ENCODE measurements around the gene ATXN1.

Gene ATXN1

GRCh38 chr6:16742116-16742515 is 19.1 kb downstream of the ATXN1 start:
- Histone ChIP-seq H3K36me3 (replicated peaks in 1 of 2; ENCODE audit: control insufficient read depth in 2 of 2, insufficient read depth in 2 of 2, low read length in 2 of 2) (no peaks in the 10 kb centered on the region), H3K9ac (ENCODE audit: low read depth, low read length, poor library complexity) (no peak overlapping the region), H2BK5ac (ENCODE audit: low read length) (no peak overlapping the region), H3K4ac (ENCODE audit: low read length) (no peak overlapping the region), H3K4me3 (ENCODE audit: low read length in 2 of 2) (no peak overlapping the region), H2BK120ac (ENCODE audit: low read depth, low read length) (no peak overlapping the region), H3K79me1 (ENCODE audit: low read depth, low read length) (no peaks in the 10 kb centered on the region), H3K4me1 (ENCODE audit: control insufficient read depth in 2 of 2, insufficient read depth in 1 of 2, low read depth in 1 of 2, low read length in 2 of 2) (peaks cover 0 to 1% of the 10 kb centered on the region in 2 donors), H3K23ac (ENCODE audit: low read depth, low read length, poor library complexity) (no peak overlapping the region), H3K9me3 (replicated peaks in 1 of 2; ENCODE audit: control insufficient read depth in 2 of 2, insufficient read depth in 1 of 2, low read depth in 1 of 2, low read length in 2 of 2) (peaks cover 0 to 5% of the 10 kb centered on the region in 2 donors), H3K27ac (replicated peaks; ENCODE audit: low read length) (no peak overlapping the region), H3K27me3 (ENCODE audit: control insufficient read depth in 3 of 3, insufficient read depth in 3 of 3, low read depth in 1 of 3, low read length in 3 of 3) (no peaks in the 10 kb centered on the region), H2AK5ac (ENCODE audit: low read depth, low read length) (no peak overlapping the region), H4K91ac (ENCODE audit: low read depth, low read length, poor library complexity) (no peak overlapping the region), H2BK12ac (ENCODE audit: low read length) (no peak overlapping the region), H4K8ac (ENCODE audit: low read depth, low read length) (no peak overlapping the region), H2BK15ac (ENCODE audit: low read length) (no peak overlapping the region), H3K18ac (ENCODE audit: low read length) (no peak overlapping the region), H3K14ac (ENCODE audit: low read length) (no peak overlapping the region), H2AFZ (ENCODE audit: low read length) (no peak overlapping the region), H3K4me2 (ENCODE audit: insufficient read depth, low read length, poor library complexity, severe bottlenecking) (no peak overlapping the region)
- DNase-seq (ENCODE audit: low spot score) = no peak
- WGBS, 2 donors (ENCODE audit: extremely low coverage in 2 of 2, insufficient read length in 2 of 2, insufficient replicate concordance in 1 of 2) = no CpG with 5 or more reads among the region's 1 CpG

- Histone ChIP-seq H3K4me3 (ENCODE audit: low read length in 2 of 2) (no peak overlapping the region), H3K4ac (ENCODE audit: low read length) (no peak overlapping the region), H3K79me1 (ENCODE audit: low read depth, low read length) (no peaks in the 10 kb centered on the region), H3K9me3 (replicated peaks in 1 of 2; ENCODE audit: control insufficient read depth in 2 of 2, insufficient read depth in 1 of 2, low read depth in 1 of 2, low read length in 2 of 2) (peaks cover 0 to 5% of the 10 kb centered on the region in 2 donors), H3K27me3 (ENCODE audit: control insufficient read depth in 3 of 3, insufficient read depth in 3 of 3, low read depth in 1 of 3, low read length in 3 of 3) (no peaks in the 10 kb centered on the region), H2AK5ac (ENCODE audit: low read depth, low read length) (no peak overlapping the region), H3K18ac (ENCODE audit: low read length) (no peak overlapping the region), H3K27ac (replicated peaks; ENCODE audit: low read length) (no peak overlapping the region), H3K36me3 (replicated peaks in 1 of 2; ENCODE audit: control insufficient read depth in 2 of 2, insufficient read depth in 2 of 2, low read length in 2 of 2) (no peaks in the 10 kb centered on the region), H3K9ac (ENCODE audit: low read depth, low read length, poor library complexity) (no peak overlapping the region), H2BK12ac (ENCODE audit: low read length) (no peak overlapping the region), H3K4me2 (ENCODE audit: insufficient read depth, low read length, poor library complexity, severe bottlenecking) (no peak overlapping the region), H4K91ac (ENCODE audit: low read depth, low read length, poor library complexity) (no peak overlapping the region), H2BK5ac (ENCODE audit: low read length) (no peak overlapping the region), H3K4me1 (ENCODE audit: control insufficient read depth in 2 of 2, insufficient read depth in 1 of 2, low read depth in 1 of 2, low read length in 2 of 2) (peaks cover 0 to 1% of the 10 kb centered on the region in 2 donors), H2BK120ac (ENCODE audit: low read depth, low read length) (no peak overlapping the region), H3K14ac (ENCODE audit: low read length) (no peak overlapping the region), H2AFZ (ENCODE audit: low read length) (no peak overlapping the region), H2BK15ac (ENCODE audit: low read length) (no peak overlapping the region), H3K23ac (ENCODE audit: low read depth, low read length, poor library complexity) (no peak overlapping the region), H4K8ac (ENCODE audit: low read depth, low read length) (no peak overlapping the region)
- no peak for DNase-seq (ENCODE audit: low spot score)
- WGBS, 2 donors (ENCODE audit: extremely low coverage in 2 of 2, insufficient read length in 2 of 2, insufficient replicate concordance in 1 of 2) = no CpG with 5 or more reads among the region's 8 CpGs
These were observed 19.9 kb downstream of the ATXN1 start for GRCh38 chr6:16741112-16742016.

GRCh38 chr6:16740097-16740496 is 21.2 kb downstream of the ATXN1 start:
- no peak overlapping the region for H3K23ac ChIP-seq (ENCODE audit: low read depth, low read length, poor library complexity)
- H3K27me3 ChIP-seq (ENCODE audit: control insufficient read depth in 3 of 3, insufficient read depth in 3 of 3, low read depth in 1 of 3, low read length in 3 of 3) = no peaks in the 10 kb centered on the region
- H3K9ac ChIP-seq (ENCODE audit: low read depth, low read length, poor library complexity) = no peak overlapping the region
- peaks cover 0 to 5% of the 10 kb centered on the region in 2 donors for H3K9me3 ChIP-seq (replicated peaks in 1 of 2; ENCODE audit: control insufficient read depth in 2 of 2, insufficient read depth in 1 of 2, low read depth in 1 of 2, low read length in 2 of 2)
- no peak overlapping the region for H4K91ac ChIP-seq (ENCODE audit: low read depth, low read length, poor library complexity)
- H2AK5ac ChIP-seq (ENCODE audit: low read depth, low read length) = no peak overlapping the region
- no peak overlapping the region for H3K4me3 ChIP-seq (ENCODE audit: low read length in 2 of 2)
- no peak overlapping the region for H2BK15ac ChIP-seq (ENCODE audit: low read length)
- no peak overlapping the region for H3K4me2 ChIP-seq (ENCODE audit: insufficient read depth, low read length, poor library complexity, severe bottlenecking)
- H2BK12ac ChIP-seq (ENCODE audit: low read length) = no peak overlapping the region
- peaks cover 0 to 1% of the 10 kb centered on the region in 2 donors for H3K4me1 ChIP-seq (ENCODE audit: control insufficient read depth in 2 of 2, insufficient read depth in 1 of 2, low read depth in 1 of 2, low read length in 2 of 2)
- no peak overlapping the region for H3K4ac ChIP-seq (ENCODE audit: low read length)
- no peaks in the 10 kb centered on the region for H3K36me3 ChIP-seq (replicated peaks in 1 of 2; ENCODE audit: control insufficient read depth in 2 of 2, insufficient read depth in 2 of 2, low read length in 2 of 2)
- no peak overlapping the region for H2BK5ac ChIP-seq (ENCODE audit: low read length)
- H3K14ac ChIP-seq (ENCODE audit: low read length) = no peak overlapping the region
- H3K79me1 ChIP-seq (ENCODE audit: low read depth, low read length) = no peaks in the 10 kb centered on the region
- H3K18ac ChIP-seq (ENCODE audit: low read length) = no peak overlapping the region
- H2AFZ ChIP-seq (ENCODE audit: low read length) = no peak overlapping the region
- DNase-seq (ENCODE audit: low spot score) = no peak
- no peak overlapping the region for H2BK120ac ChIP-seq (ENCODE audit: low read depth, low read length)
- no peak overlapping the region for H3K27ac ChIP-seq (replicated peaks; ENCODE audit: low read length)
- no peak overlapping the region for H4K8ac ChIP-seq (ENCODE audit: low read depth, low read length)

GRCh38 chr6:16739329-16739801 is 21.9 kb downstream of the ATXN1 start:
- DNase-seq (ENCODE audit: low spot score) = no peak
- Histone ChIP-seq H3K4me2 (ENCODE audit: insufficient read depth, low read length, poor library complexity, severe bottlenecking) (no peak overlapping the region), H2BK120ac (ENCODE audit: low read depth, low read length) (no peak overlapping the region), H3K36me3 (replicated peaks in 1 of 2; ENCODE audit: control insufficient read depth in 2 of 2, insufficient read depth in 2 of 2, low read length in 2 of 2) (no peaks in the 10 kb centered on the region), H3K4ac (ENCODE audit: low read length) (no peak overlapping the region), H3K79me1 (ENCODE audit: low read depth, low read length) (no peaks in the 10 kb centered on the region), H3K23ac (ENCODE audit: low read depth, low read length, poor library complexity) (no peak overlapping the region), H4K91ac (ENCODE audit: low read depth, low read length, poor library complexity) (no peak overlapping the region), H3K4me1 (ENCODE audit: control insufficient read depth in 2 of 2, insufficient read depth in 1 of 2, low read depth in 1 of 2, low read length in 2 of 2) (peaks cover 0 to 1% of the 10 kb centered on the region in 2 donors), H2AK5ac (ENCODE audit: low read depth, low read length) (no peak overlapping the region), H2AFZ (ENCODE audit: low read length) (no peak overlapping the region), H2BK5ac (ENCODE audit: low read length) (no peak overlapping the region), H3K18ac (ENCODE audit: low read length) (peak overlapping the region; percentile 18), H2BK12ac (ENCODE audit: low read length) (no peak overlapping the region), H3K9me3 (replicated peaks in 1 of 2; ENCODE audit: control insufficient read depth in 2 of 2, insufficient read depth in 1 of 2, low read depth in 1 of 2, low read length in 2 of 2) (peaks cover 0 to 5% of the 10 kb centered on the region in 2 donors), H4K8ac (ENCODE audit: low read depth, low read length) (no peak overlapping the region), H3K27me3 (ENCODE audit: control insufficient read depth in 3 of 3, insufficient read depth in 3 of 3, low read depth in 1 of 3, low read length in 3 of 3) (no peaks in the 10 kb centered on the region), H3K4me3 (ENCODE audit: low read length in 2 of 2) (no peak overlapping the region), H3K14ac (ENCODE audit: low read length) (no peak overlapping the region), H3K27ac (replicated peaks; ENCODE audit: low read length) (no peak overlapping the region), H3K9ac (ENCODE audit: low read depth, low read length, poor library complexity) (no peak overlapping the region), H2BK15ac (ENCODE audit: low read length) (no peak overlapping the region)
- no CpG with 5 or more reads among the region's 7 CpGs for WGBS, 2 donors (ENCODE audit: extremely low coverage in 2 of 2, insufficient read length in 2 of 2, insufficient replicate concordance in 1 of 2)
